HepG2 (cell line): Measurements from ENCODE around the gene IFIT2. TPM values are rescaled to one million over a fixed set of nuclear protein-coding genes. Genes with fewer than 3 reads are reported as not detected.

Source experiments
- ATAC-seq: fragments of 200-7000 bp; cut with Tn5 transposase; 3 replicates; pipeline ENCODE4 v1.9.1; 2020; ENCODE audit warnings: mild to moderate bottlenecking, moderate library complexity
- BruUV-seq: library from RNA; stranded (reverse); fragments of 400-500 nt; replicated peaks from 2 replicates; lab custom pipeline; 2021; lab: Mats Ljungman, UMichigan
- CTCF ChIA-PET: fragments of 300-600 bp; formaldehyde crosslinking; extraction: SDS; loops from one replicate; lab custom pipeline; 2021; ENCODE audit warnings: low total read pairs, inconsistent platforms, low intra/inter-chr PET ratio; lab: Yijun Ruan, JAX
- POLR2A ChIA-PET: fragments of 350-600 bp; sonication (Branson Sonifier 250); formaldehyde crosslinking; loops from one replicate; lab custom pipeline; 2020; ENCODE audit warnings: antibody characterized with exemption, inconsistent platforms; lab: Yijun Ruan, JAX
- DNase-seq: peaks from one replicate; pipeline ENCODE4 v3.0.0-alpha.2; 2015; ENCODE audit warnings: low spot score
- FAIRE-seq: peaks from 3 replicates; lab custom pipeline; 2011; peaks lifted over from hg19 to GRCh38; lab: Jason Lieb, UNC
- H2AFZ ChIP-seq: one replicate; pipeline ENCODE4 v1.6.1; 2011; ENCODE audit warnings: low read length, inconsistent platforms
- H3K27ac ChIP-seq: fragments of 300-600 bp; 3 replicates; pipeline ENCODE4 v1.8.0; 2011; ENCODE audit warnings: mixed run types, mild to moderate bottlenecking, mixed read lengths, low read length, inconsistent platforms; ENCODE audit not compliant: insufficient read depth; ENCODE audit errors: extremely low read length
- H3K27me3 ChIP-seq, 2 experiments: fragments of 200-600 bp in 1 of 2; 2 replicates in 1 of 2; 3 replicates in 1 of 2; pipeline versions ENCODE4 v1.6.0 to v1.8.0; 2011; ENCODE audit warnings: low read length in 2 of 2, mild to moderate bottlenecking in 2 of 2, moderate library complexity in 2 of 2, inconsistent platforms in 1 of 2; ENCODE audit not compliant: insufficient read depth in 2 of 2, control insufficient read depth in 1 of 2
- H3K36me3 ChIP-seq, 2 experiments: fragments of 200-600 bp in 1 of 2; replicated peaks in 1 of 2; 2 replicates in 1 of 2; 3 replicates in 1 of 2; pipeline versions ENCODE4 v1.5.1 to v1.8.0; 2011; ENCODE audit warnings: low read length in 2 of 2, inconsistent platforms in 1 of 2; ENCODE audit not compliant: insufficient read depth in 2 of 2, control insufficient read depth in 1 of 2
- H3K4me1 ChIP-seq: 2 replicates; pipeline ENCODE4 v1.5.1; 2012; ENCODE audit warnings: low read length, inconsistent platforms; ENCODE audit not compliant: insufficient read depth
- H3K4me2 ChIP-seq: 2 replicates; pipeline ENCODE4 v1.6.0; 2011; ENCODE audit warnings: low read depth, low read length, inconsistent platforms
- H3K4me3 ChIP-seq, 3 experiments: fragments of 200-600 bp in 1 of 3; sonication (generic), shearing (Covaris generic) in 1 of 3; replicated peaks in 1 of 3; 2 replicates each; pipeline ENCODE4 v1.5.1; 2011 to 2016; ENCODE audit warnings: low read length in 3 of 3, inconsistent platforms in 2 of 3, low read depth in 2 of 3, mild to moderate bottlenecking in 2 of 3, control low read depth in 1 of 3, mixed read lengths in 1 of 3; ENCODE audit not compliant: insufficient read depth in 1 of 3
- H3K79me2 ChIP-seq: one replicate; pipeline ENCODE4 v1.6.1; 2011; ENCODE audit warnings: low read length, inconsistent platforms; ENCODE audit not compliant: insufficient read depth
- H3K9ac ChIP-seq: 2 replicates; pipeline ENCODE4 v1.6.0; 2011; ENCODE audit warnings: mild to moderate bottlenecking, low read depth, low read length, inconsistent platforms; ENCODE audit not compliant: insufficient read depth
- H3K9me3 ChIP-seq: 2 replicates; pipeline ENCODE4 v1.5.1; 2012; ENCODE audit warnings: mild to moderate bottlenecking, low read length
- H4K20me1 ChIP-seq: 2 replicates; pipeline ENCODE4 v1.6.0; 2011; ENCODE audit warnings: inconsistent platforms, mild to moderate bottlenecking, low read length, moderate library complexity; ENCODE audit not compliant: insufficient read depth
- ARNT2 ChIP-seq: sonication (generic); formaldehyde crosslinking; IDR thresholded peaks from 2 replicates; pipeline ENCODE4 v1.8.0; 2022; ENCODE audit warnings: mild to moderate bottlenecking, low read depth, missing genetic modification reagents, moderate library complexity
- MLXIP ChIP-seq: sonication (generic); formaldehyde crosslinking; IDR thresholded peaks from 2 replicates; pipeline ENCODE4 v1.9.0; 2021; ENCODE audit warnings: missing genetic modification reagents, borderline replicate concordance
- PAX8 ChIP-seq: sonication (generic); formaldehyde crosslinking; IDR thresholded peaks from 2 replicates; pipeline ENCODE4 v1.8.0; 2022; ENCODE audit warnings: mild to moderate bottlenecking, missing genetic modification reagents, borderline replicate concordance
- PRPF4 ChIP-seq: fragments of 200-400 bp; formaldehyde crosslinking; IDR thresholded peaks from 2 replicates; pipeline ENCODE4 v1.6.1; 2016; ENCODE audit warnings: low read length, low read depth; ENCODE audit not compliant: poor library complexity, severe bottlenecking
- REPIN1 ChIP-seq: sonication (generic); formaldehyde crosslinking; IDR thresholded peaks from 2 replicates; pipeline ENCODE4 v1.8.0; 2022; ENCODE audit warnings: missing genetic modification reagents, low read depth, mild to moderate bottlenecking, borderline replicate concordance
- TCF7 ChIP-seq: sonication (generic); IDR thresholded peaks from 2 replicates; pipeline ENCODE4 v1.6.1; 2016; ENCODE audit warnings: antibody characterized with exemption, low read depth
- ZFP90 ChIP-seq: sonication (generic); formaldehyde crosslinking; IDR thresholded peaks from 2 replicates; pipeline ENCODE4 v1.8.0; 2022; ENCODE audit warnings: missing genetic modification reagents, mild to moderate bottlenecking, inconsistent platforms, borderline replicate concordance
- ZNF207 ChIP-seq: fragments of 450-650 bp; IDR thresholded peaks from 2 replicates; pipeline ENCODE4 v1.6.1; 2016; ENCODE audit warnings: antibody characterized with exemption, borderline replicate concordance
- ZNF512B ChIP-seq: sonication (generic); formaldehyde crosslinking; IDR thresholded peaks from 2 replicates; pipeline ENCODE4 v1.5.1; 2020; ENCODE audit warnings: missing genetic modification reagents, mild to moderate bottlenecking, borderline replicate concordance
- ZNF572 ChIP-seq: sonication (generic); formaldehyde crosslinking; IDR thresholded peaks from 2 replicates; pipeline ENCODE4 v1.5.1; 2020; ENCODE audit warnings: mild to moderate bottlenecking, missing genetic modification reagents
- WGBS: methylation state at CpG from one replicate; pipeline ENCODE4 v1.1.6; 2017; ENCODE audit warnings: low lambda C conversion rate; 5-methylcytosine and 5-hydroxymethylcytosine counted together
- in situ Hi-C: cut with HindIII; loops from 2 replicates; pipeline ENCODE4 v1.10.0; 2017; ENCODE audit warnings: low pct_unique_long_range_greater_than_20kb; ENCODE audit not compliant: extremely low pct_ligation_motif_present
- intact Hi-C: fragments of 100-400 bp; cut with micrococcal nuclease; formaldehyde crosslinking; loops from one replicate; pipeline ENCODE4 v1.10.0; 2022; ENCODE audit not compliant: unreplicated experiment
- polyA plus RNA-seq, 8 experiments: library from polyadenylated mRNA; depleted of rRNA in 3 of 8; stranded (reverse) in 7 of 8; unstranded in 1 of 8; fragments of >200 nt; fragmentation: Illumina TruSeq in 4 of 8; extraction: Trizol in 4 of 8; gene quantifications; 2 replicates each; pipeline versions ENCODE4 v1.2.1 to v1.2.3, GENCODE V29; 2011 to 2016; ENCODE audit warnings: low read depth in 4 of 8, missing spikeins in 1 of 8, mixed read lengths in 1 of 8; ENCODE audit not compliant: insufficient read depth in 1 of 8
- total RNA-seq, 5 experiments: library from RNA; depleted of rRNA; stranded (reverse); fragments of >200 nt; fragmentation: Illumina TruSeq; extraction: Trizol; gene quantifications; 2 replicates each; pipeline ENCODE4 v1.2.3, GENCODE V29; 2016; ENCODE audit warnings: low read depth in 1 of 5
- TF ChIP-seq, protein P1 (sequence below): IDR thresholded peaks from 2 replicates; pipeline ENCODE4 v1.6.1; 2016; ENCODE audit warnings: missing biosample characterization, missing genetic modification reagents, low read depth

The IFIT2 gene
- total and polyA plus RNA-seq, 2 of the 13 experiments (the other 11 are each of a cell fraction or from before 2014, with no cell fraction given), result 0.04 to 0.15 TPM

- no peak overlapping the region for H3K9ac ChIP-seq
- H4K20me1 ChIP-seq, result no peaks in the 10 kb centered on the region
- CTCF ChIA-PET, result no interaction called here
- no peaks in the 10 kb centered on the region for H3K9me3 ChIP-seq
- in situ Hi-C loops, result no loop called here
- H3K36me3 ChIP-seq, result no peaks in the 10 kb centered on the region
- 59% methylated on average over 1 of the region's 1 CpG for WGBS
- TF ChIP-seq MLXIP, result no peak
- no peak overlapping the region for H2AFZ ChIP-seq
- no peak for FAIRE-seq
- ATAC-seq, result no peak
- no peak overlapping the region for H3K4me3 ChIP-seq
- no peak for DNase-seq
- intact Hi-C loops, result no loop called here
- no peak overlapping the region for H3K4me2 ChIP-seq
- H3K27me3 ChIP-seq, result no peaks in the 10 kb centered on the region; a peak in 1 of 5 replicates
- POLR2A ChIA-PET, result no interaction called here
- BruUV-seq, result no TSS peak
- H3K27ac ChIP-seq, result no peak overlapping the region
- peaks cover 35% of the 10 kb centered on the region for H3K4me1 ChIP-seq
- H3K79me2 ChIP-seq, result no peaks in the 10 kb centered on the region
Measured at GRCh38 chr10:89279421-89279869, 22.4 kb upstream of the IFIT2 start.

GRCh38 chr10:89280508-89280907, 21.3 kb upstream of the IFIT2 start:
- ChIA-PET CTCF (no interaction called here), POLR2A (no interaction called here)
- Histone ChIP-seq H3K4me3 (no peak overlapping the region), H2AFZ (no peak overlapping the region), H3K27ac (no peak overlapping the region), H4K20me1 (no peaks in the 10 kb centered on the region), H3K27me3 (no peaks in the 10 kb centered on the region; a peak in 1 of 5 replicates), H3K4me2 (no peak overlapping the region), H3K4me1 (peaks cover 35% of the 10 kb centered on the region), H3K36me3 (no peaks in the 10 kb centered on the region), H3K79me2 (no peaks in the 10 kb centered on the region), H3K9me3 (no peaks in the 10 kb centered on the region), H3K9ac (no peak overlapping the region)
- no TSS peak for BruUV-seq
- 74% methylated on average over 3 of the region's 3 CpGs for WGBS
- in situ Hi-C loops, result no loop called here
- intact Hi-C loops, result no loop called here
- ATAC-seq, result no peak
- no peak for DNase-seq
- no peak for FAIRE-seq
- no peak for TF ChIP-seq ZNF572
- TF ChIP-seq TCF7, result no peak
- TF ChIP-seq ZNF207, result no peak
- TF ChIP-seq ZNF512B (CRISPR knock-in tag), result no peak
- no peak for TF ChIP-seq ARNT2 (CRISPR knock-in tag)
- TF ChIP-seq, protein P1, sequence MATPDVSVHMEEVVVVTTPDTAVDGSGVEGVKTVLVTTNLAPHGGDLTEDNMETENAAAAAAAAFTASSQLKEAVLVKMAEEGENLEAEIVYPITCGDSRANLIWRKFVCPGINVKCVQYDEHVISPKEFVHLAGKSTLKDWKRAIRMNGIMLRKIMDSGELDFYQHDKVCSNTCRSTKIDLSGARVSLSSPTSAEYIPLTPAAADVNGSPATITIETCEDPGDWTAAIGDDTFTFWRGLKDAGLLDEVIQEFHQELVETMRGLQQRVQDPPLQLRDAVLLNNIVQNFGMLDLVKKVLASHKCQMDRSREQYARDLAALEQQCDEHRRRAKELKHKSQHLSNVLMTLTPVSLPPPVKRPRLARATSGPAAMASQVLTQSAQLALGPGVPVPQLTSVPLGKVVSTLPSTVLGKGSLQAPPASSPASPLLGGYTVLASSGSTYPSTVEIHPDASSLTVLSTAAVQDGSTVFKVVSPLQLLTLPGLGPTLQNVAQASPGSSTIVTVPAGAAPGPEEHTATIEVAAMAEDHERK (CRISPR knock-in tag), result no peak
- no peak for TF ChIP-seq PAX8
- TF ChIP-seq REPIN1 (CRISPR knock-in tag), result no peak
- no peak for TF ChIP-seq PRPF4
- TF ChIP-seq ZFP90 (CRISPR knock-in tag), result no peak
